ENCODE measurements around the gene PXN. TPM values are rescaled to one million over a fixed set of nuclear protein-coding genes. Genes with fewer than 3 reads are reported as not detected.

Gene PXN
- total RNA-seq, 1 donor from 2014 or later, result 11.6 TPM

GRCh38 chr12:120180975-120181374 is 84.6 kb downstream of the PXN start:
- no peak for DNase-seq (ENCODE audit: low spot score)

- DNase-seq (ENCODE audit: low spot score), result no peak
Observed at GRCh38 chr12:120175537-120175936, 90.0 kb downstream of the PXN start.

- DNase-seq (ENCODE audit: low spot score), result no peak
Observed at GRCh38 chr12:120175062-120175461, 90.5 kb downstream of the PXN start.

- no peak for DNase-seq (ENCODE audit: low spot score)
Observed at GRCh38 chr12:120172053-120172452, 93.5 kb downstream of the PXN start.

GRCh38 chr12:120170631-120171030 is 94.9 kb downstream of the PXN start:
- no peak for DNase-seq (ENCODE audit: low spot score)

GRCh38 chr12:120169946-120170345 is 95.6 kb downstream of the PXN start:
- no peak for DNase-seq (ENCODE audit: low spot score)

- no peak for DNase-seq (ENCODE audit: low spot score)
Observed at GRCh38 chr12:120168337-120168736, 97.2 kb downstream of the PXN start.

GRCh38 chr12:120167529-120168095 is 97.9 kb downstream of the PXN start:
- no peak for DNase-seq (ENCODE audit: low spot score)

- no peak for DNase-seq (ENCODE audit: low spot score)
Observed at GRCh38 chr12:120164293-120164692, 101.2 kb downstream of the PXN start.

- DNase-seq (ENCODE audit: low spot score), result no peak
Observed at GRCh38 chr12:120162763-120163162, 102.8 kb downstream of the PXN start.

GRCh38 chr12:120161852-120162251 is 103.7 kb downstream of the PXN start:
- DNase-seq (ENCODE audit: low spot score), result no peak

Other genes with a start within 250 kb of the PXN start
- gene RAB35, start 149.0 kb downstream of the PXN start, total RNA-seq (ENCODE audit: insufficient read depth, low replicate concordance), result 33.5 TPM
- 45.0 TPM for gene GCN1, start 71.0 kb downstream of the PXN start, total RNA-seq (ENCODE audit: insufficient read depth, low replicate concordance)
- 1,784 TPM for gene RPLP0, start 64.6 kb downstream of the PXN start, total RNA-seq (ENCODE audit: insufficient read depth, low replicate concordance)
- gene RNU4-2, start 26.2 kb upstream of the PXN start, total RNA-seq (ENCODE audit: insufficient read depth, low replicate concordance), result under 0.01 TPM
- under 0.01 TPM for gene RNU4-1, start 27.5 kb upstream of the PXN start, total RNA-seq (ENCODE audit: insufficient read depth, low replicate concordance)
- gene SIRT4, start 36.6 kb upstream of the PXN start, total RNA-seq (ENCODE audit: insufficient read depth, low replicate concordance), result not detected
- gene PLA2G1B, start 62.0 kb upstream of the PXN start, total RNA-seq (ENCODE audit: insufficient read depth, low replicate concordance), result not detected
- 0.96 TPM for gene MSI1, start 103.4 kb upstream of the PXN start, total RNA-seq (ENCODE audit: insufficient read depth, low replicate concordance)
- 351 TPM for gene COX6A1, start 172.4 kb upstream of the PXN start, total RNA-seq (ENCODE audit: insufficient read depth, low replicate concordance)
- gene TRIAP1, start 180.7 kb upstream of the PXN start, total RNA-seq (ENCODE audit: insufficient read depth, low replicate concordance), result 25.5 TPM
- gene GATC, start 180.7 kb upstream of the PXN start, total RNA-seq (ENCODE audit: insufficient read depth, low replicate concordance), result 27.0 TPM
- 86.7 TPM for gene SRSF9, start 204.0 kb upstream of the PXN start, total RNA-seq (ENCODE audit: insufficient read depth, low replicate concordance)
- 202 TPM for gene DYNLL1, start 230.4 kb upstream of the PXN start, total RNA-seq (ENCODE audit: insufficient read depth, low replicate concordance)

Measured in umbilical cord (tissue), 2 donors.